Type B pancreatic cell (in vitro differentiated cells): ENCODE data around the gene RAB3A. TPM values are rescaled to one million over a fixed set of nuclear protein-coding genes. Genes with fewer than 3 reads are reported as not detected.
"Not testable (repeated sequence)": the region's sequence is repeated elsewhere in the genome, so short reads cannot be mapped to it uniquely, and the experiment has no call there.

Source experiments
- DNase-seq: peaks from one replicate; pipeline ENCODE4 v3.0.0; 2021; ENCODE audit warnings: mixed read lengths; ENCODE audit not compliant: unreplicated experiment; ENCODE audit errors: extremely low spot score
- H3K27ac Mint-ChIP-seq: 2 replicates; pipeline ENCODE4 v1.8.0; 2021; ENCODE audit warnings: mild to moderate bottlenecking, mixed read lengths
- H3K27me3 Mint-ChIP-seq: 2 replicates; pipeline ENCODE4 v1.8.0; 2021; ENCODE audit warnings: mixed read lengths
- H3K36me3 Mint-ChIP-seq: 2 replicates; pipeline ENCODE4 v1.8.0; 2021; ENCODE audit warnings: mixed read lengths
- H3K4me1 Mint-ChIP-seq: one replicate; pipeline ENCODE4 v1.8.0; 2021; ENCODE audit warnings: mixed read lengths; ENCODE audit not compliant: unreplicated experiment
- H3K4me3 Mint-ChIP-seq: 2 replicates; pipeline ENCODE4 v1.8.0; 2021; ENCODE audit warnings: mild to moderate bottlenecking, mixed read lengths
- H3K9me3 Mint-ChIP-seq: 2 replicates; pipeline ENCODE4 v1.8.0; 2021; ENCODE audit warnings: mixed read lengths
- CTCF ChIP-seq: fragments of 200-600 bp; sonication (generic); conservative IDR thresholded peaks from 2 replicates; pipeline ENCODE4 v1.5.0; 2021; ENCODE audit warnings: antibody characterized with exemption, mild to moderate bottlenecking
- total RNA-seq: library from RNA; stranded (reverse); gene quantifications from 2 replicates; pipeline ENCODE4 v1.2.1, GENCODE V29; 2021; ENCODE audit warnings: low replicate concordance

Gene RAB3A
- total RNA-seq, 1 donor from 2014 or later, result 8.7 TPM

GRCh38 chr19:18216789-18217188 lies 12.9 kb upstream of the RAB3A start:
- no peak overlapping the region for H3K27ac Mint-ChIP-seq
- TF ChIP-seq CTCF, result no peak
- H3K4me1 Mint-ChIP-seq, result no peaks in the 10 kb centered on the region
- no peak for DNase-seq
- no peaks in the 10 kb centered on the region for H3K9me3 Mint-ChIP-seq
- H3K36me3 Mint-ChIP-seq, result no peaks in the 10 kb centered on the region
- peaks cover 39% of the 10 kb centered on the region for H3K27me3 Mint-ChIP-seq
- no peak overlapping the region for H3K4me3 Mint-ChIP-seq

- no peaks in the 10 kb centered on the region for H3K4me1 Mint-ChIP-seq
- DNase-seq, result no peak
- no peak for TF ChIP-seq CTCF
- no peak overlapping the region for H3K27ac Mint-ChIP-seq
- H3K27me3 Mint-ChIP-seq, result peaks cover 33% of the 10 kb centered on the region
- no peak overlapping the region for H3K4me3 Mint-ChIP-seq
- H3K9me3 Mint-ChIP-seq, result no peaks in the 10 kb centered on the region
- no peaks in the 10 kb centered on the region for H3K36me3 Mint-ChIP-seq
Observed at GRCh38 chr19:18214779-18215433, 11.1 kb upstream of the RAB3A start.

DNA sequence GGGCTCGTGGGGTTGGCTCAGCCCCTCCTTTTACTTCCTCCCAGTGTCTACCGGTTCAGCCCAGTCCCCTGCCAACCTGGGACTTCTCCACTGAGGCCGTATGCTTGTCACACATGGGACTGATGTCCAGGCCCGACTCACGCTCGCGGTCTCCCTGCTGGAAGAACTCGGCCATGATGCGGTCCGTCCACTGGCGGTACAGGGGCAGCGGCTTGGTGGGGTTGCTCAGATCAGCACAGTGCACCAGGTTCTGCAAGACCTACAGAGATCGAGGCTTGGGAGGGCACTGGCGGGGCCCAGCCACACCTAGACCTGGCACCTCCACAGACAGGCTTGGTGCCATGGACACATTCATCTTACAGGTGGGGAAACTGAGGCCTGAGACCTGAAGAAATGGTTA lies 7.8 kb upstream of the RAB3A start:
- peaks cover 28% of the 10 kb centered on the region for H3K27me3 Mint-ChIP-seq
- no peaks in the 10 kb centered on the region for H3K9me3 Mint-ChIP-seq
- no peak for DNase-seq
- no peak overlapping the region for H3K27ac Mint-ChIP-seq
- no peaks in the 10 kb centered on the region for H3K36me3 Mint-ChIP-seq
- no peak for TF ChIP-seq CTCF
- H3K4me1 Mint-ChIP-seq, result no peaks in the 10 kb centered on the region
- no peak overlapping the region for H3K4me3 Mint-ChIP-seq

DNA sequence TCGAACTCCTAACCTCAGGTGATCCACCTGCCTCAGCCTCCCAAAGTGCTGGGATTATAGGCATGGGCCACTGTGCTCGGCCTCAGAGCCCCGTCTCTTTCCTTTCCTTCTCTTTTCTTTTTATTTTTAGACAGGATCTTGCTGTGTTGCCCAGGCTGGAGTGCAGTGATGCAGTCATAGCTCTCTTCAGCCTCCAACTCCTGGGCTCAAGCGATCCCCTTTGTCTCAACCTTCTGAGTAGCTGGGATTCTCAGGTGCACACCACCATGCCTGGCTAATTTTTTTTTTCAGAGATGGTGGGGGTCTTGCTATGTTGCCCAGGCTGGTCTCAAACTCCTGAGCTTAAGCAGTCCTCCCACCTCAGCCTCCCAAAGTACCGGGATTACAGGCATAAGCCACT lies 6.1 kb upstream of the RAB3A start:
- H3K36me3 Mint-ChIP-seq, H3K4me3 Mint-ChIP-seq, H3K4me1 Mint-ChIP-seq, H3K9me3 Mint-ChIP-seq, H3K27ac Mint-ChIP-seq, DNase-seq: not testable (repeated sequence)
- peaks cover 24% of the 10 kb centered on the region for H3K27me3 Mint-ChIP-seq

DNA sequence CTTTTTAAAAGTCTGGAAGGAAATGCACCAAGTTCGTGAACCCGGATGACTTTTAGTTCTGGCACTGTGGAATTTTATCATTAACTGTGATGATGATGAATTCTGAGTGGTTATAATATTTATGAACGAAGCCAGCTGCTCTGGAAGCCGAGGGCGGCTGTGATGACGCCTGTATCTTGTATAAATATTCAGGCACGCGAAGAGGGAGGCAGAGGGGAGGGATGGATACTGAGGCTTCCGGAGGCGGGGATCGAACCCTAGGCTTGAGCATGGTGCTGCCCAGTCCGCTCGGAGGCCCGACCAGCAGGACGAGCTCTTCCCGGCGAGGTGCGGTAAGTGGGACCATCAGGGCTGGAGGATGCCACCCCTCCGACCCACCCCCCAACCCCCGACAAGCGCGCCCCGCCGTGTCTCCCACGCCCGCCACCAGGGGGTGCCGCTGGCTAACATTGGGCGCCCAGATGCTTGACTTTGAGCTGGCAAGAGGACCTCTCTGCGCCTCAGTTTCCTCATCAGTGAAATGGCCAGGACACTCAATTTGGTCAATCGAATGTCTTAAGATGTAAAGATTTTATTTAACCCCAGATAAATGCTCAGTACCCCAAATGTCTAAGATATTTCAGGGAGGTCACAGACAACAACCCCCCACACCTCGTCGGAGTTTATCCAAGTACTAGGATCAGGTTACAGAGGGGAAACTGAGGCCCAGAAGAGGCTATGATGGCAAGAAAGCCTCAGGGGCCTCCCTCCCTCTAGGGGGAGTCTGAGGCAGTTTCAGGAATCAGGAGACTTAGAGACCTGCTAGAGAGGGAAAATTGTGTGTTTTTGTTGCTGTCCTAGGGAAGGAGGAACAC lies 4.5 kb upstream of the RAB3A start:
- no peaks in the 10 kb centered on the region for H3K9me3 Mint-ChIP-seq
- peaks cover 17% of the 10 kb centered on the region for H3K27me3 Mint-ChIP-seq
- peaks cover under 1% of the 10 kb centered on the region for H3K4me1 Mint-ChIP-seq
- no peaks in the 10 kb centered on the region for H3K36me3 Mint-ChIP-seq
- H3K27ac Mint-ChIP-seq, result no peak overlapping the region
- no peak for DNase-seq
- no peak overlapping the region for H3K4me3 Mint-ChIP-seq
- peak; percentile 74 for TF ChIP-seq CTCF

DNA sequence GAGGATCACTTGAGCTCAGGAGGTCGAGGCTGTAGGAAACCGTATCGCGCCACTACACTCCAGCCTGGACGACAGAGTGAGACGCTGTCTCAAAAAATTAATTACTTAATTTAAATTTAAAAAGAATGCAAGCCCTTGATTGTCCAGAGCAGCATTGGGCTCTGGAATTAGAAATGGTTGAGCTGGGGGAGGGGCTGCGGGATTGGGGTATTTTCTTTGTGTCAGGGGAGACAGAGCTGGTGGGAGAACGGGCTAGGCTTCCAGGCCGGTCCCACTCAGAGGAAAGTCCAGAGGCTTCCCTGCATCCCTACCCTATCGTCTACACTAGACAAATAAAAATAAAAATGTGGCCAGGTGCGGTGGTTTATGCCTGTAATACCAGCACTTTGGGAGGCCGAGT lies 2.2 kb upstream of the RAB3A start:
- Mint-ChIP-seq H3K27me3 (peaks cover 13% of the 10 kb centered on the region), H3K9me3 (no peaks in the 10 kb centered on the region), H3K27ac (no peak overlapping the region), H3K4me1 (peaks cover 8% of the 10 kb centered on the region), H3K36me3 (no peaks in the 10 kb centered on the region), H3K4me3 (peak overlapping the region; percentile 96)
- DNase-seq, result no peak
- TF ChIP-seq CTCF, result no peak
